ENCODE data around the gene SRC.

Gene SRC

GRCh38 chr20:37315452-37316110 lies 30.4 kb upstream of the SRC start:
- DNase-seq = no peak

DNA sequence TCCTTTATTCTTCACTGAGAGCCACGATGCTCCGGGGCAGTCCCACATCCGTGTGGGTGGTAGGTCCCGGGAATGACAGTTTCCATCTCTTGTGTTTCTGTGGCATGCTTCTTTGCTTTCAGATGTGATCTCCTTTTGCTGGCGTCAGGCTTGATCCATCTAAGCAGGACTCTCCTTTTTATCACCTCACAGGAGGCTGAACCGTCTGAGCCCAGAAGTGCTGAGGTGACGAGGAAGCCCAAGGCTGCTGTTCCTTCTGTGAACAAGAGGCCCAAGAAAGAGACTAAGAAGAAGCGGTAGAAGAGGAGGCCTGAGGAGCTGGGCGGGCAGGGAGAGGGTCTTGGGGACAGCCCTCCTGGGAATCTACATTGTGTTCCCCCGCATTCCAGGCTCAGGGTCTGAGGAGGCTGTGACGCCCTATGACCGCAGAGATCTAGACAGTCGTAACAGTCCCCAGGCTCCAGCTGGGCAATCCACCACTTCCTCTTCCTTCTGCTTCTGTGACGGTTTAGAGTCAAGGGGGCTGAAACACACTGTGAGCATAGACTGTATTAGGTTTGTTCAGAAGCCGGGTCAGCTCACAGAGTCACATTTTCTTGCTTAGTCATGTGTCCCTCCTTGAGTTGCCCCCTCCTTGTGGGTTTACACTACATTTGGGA lies 29.7 kb upstream of the SRC start:
- no peak for DNase-seq

GRCh38 chr20:37316775-37317170 lies 29.2 kb upstream of the SRC start:
- DNase-seq = no peak

- no peak for DNase-seq
These were observed 28.6 kb upstream of the SRC start for GRCh38 chr20:37317316-37317715.

GRCh38 chr20:37317994-37318640 lies 27.8 kb upstream of the SRC start:
- DNase-seq = no peak

DNA sequence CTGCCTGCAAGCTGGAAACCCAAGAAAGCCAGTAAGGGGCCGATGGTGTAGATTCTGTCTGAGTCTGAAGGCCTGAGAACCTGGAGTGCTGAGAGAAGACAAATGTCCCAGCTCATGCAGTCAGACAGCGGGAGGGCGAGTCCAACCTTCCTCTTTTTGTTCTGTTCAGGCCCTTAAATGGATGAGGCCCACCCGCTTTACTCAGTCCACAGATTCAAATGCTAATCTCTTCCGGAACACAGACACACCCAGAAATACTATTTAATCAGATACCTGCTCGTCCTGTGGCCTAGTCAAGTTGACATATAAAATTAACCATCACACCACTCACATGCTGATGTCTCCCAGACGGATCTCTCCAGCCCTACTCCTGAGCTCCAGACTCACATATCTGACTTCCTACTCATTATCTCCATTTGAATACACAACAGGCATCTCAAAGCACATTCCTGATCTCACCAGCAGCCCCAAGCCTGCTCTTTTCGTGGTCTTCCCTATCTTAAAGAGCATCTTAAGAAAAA lies 26.7 kb upstream of the SRC start:
- DNase-seq = no peak

DNA sequence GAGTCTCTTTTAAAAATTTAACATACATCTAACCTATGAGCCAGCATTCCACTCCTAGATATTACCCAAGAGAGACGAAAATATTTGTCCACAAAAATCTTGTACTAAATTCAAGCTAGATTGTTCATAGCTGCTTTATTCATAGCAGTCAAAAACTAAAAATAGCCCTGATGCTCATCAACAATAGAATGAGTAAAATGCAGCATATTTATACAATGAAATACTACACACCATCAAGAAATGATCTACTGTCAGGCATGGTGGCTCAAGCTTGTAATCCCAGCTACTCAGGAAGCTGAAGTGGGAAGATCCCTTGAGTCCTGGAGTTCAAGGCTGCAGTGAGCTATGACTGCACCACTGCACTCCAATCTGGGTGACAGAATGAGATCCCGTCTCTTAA lies 22.0 kb upstream of the SRC start:
- DNase-seq = no peak

GRCh38 chr20:37325206-37325605 lies 20.7 kb upstream of the SRC start:
- no peak for DNase-seq

GRCh38 chr20:37326666-37327065 lies 19.3 kb upstream of the SRC start:
- no peak for DNase-seq

DNA sequence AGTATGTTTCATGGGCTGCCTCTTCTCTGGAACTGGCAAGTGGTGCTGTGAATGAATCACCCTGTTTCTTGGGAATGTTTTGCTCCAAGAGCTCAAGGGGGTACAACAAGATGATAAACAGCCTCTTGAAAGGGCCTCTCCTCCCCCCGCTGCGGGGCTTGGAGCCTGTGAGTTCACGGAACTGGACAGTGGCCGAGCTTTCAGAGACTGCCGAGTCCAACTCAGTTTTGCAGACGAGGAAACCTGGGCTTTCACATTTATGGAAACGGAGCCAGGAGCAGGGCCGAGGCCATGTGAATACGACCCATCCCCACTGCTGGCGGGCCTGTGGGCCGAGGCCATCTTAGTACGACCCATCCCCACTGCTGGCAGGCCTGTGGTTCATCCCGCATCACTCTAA lies 18.2 kb upstream of the SRC start:
- DNase-seq = no peak

DNA sequence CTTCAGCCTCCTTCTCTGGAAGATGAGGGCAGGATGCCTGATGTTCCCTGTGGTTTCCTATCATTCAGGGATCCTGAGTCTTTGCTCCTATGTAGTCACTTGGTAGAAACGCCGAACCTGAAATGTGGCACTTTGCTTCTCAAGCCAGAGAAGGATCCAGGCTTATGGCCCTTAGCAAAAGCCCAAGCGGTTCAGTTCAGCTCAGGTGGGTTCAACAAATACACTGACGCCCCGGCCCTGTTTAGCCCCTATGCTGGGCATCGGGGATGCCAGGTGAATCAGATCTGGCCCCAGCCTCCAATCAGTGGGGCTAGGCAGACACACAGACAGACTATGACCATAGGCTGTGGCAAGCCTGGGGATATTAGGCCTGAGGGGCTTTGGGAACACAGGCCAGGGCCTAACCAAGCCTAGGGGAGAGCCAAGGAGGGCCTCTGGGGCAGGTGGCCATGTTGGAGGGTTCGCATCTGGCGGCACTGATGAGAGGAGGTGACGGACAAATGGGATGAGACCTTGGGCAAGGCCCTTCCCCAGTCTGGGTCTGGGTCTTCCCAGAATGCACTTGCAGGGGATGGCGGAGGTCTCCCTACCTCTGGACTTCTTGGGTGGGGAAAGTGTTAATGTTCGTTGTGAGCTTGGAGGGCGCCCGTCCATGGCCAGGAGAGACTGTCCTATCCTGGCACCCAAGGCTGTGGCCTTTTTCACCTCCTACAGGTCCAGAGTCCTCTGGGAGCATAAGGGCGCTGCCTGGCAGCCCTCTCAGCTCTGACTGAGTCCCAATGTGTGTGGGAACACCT lies 17.6 kb upstream of the SRC start:
- no peak for DNase-seq

GRCh38 chr20:37329481-37330165 lies 16.3 kb upstream of the SRC start:
- no peak for DNase-seq

GRCh38 chr20:37330316-37330715 lies 15.6 kb upstream of the SRC start:
- DNase-seq = no peak

GRCh38 chr20:37331060-37331857 lies 14.7 kb upstream of the SRC start:
- DNase-seq = no peak

- no peak for DNase-seq
These were observed 12.7 kb upstream of the SRC start for GRCh38 chr20:37333130-37333847.

- DNase-seq = no peak
These were observed 12.1 kb upstream of the SRC start for GRCh38 chr20:37333848-37334318.

DNA sequence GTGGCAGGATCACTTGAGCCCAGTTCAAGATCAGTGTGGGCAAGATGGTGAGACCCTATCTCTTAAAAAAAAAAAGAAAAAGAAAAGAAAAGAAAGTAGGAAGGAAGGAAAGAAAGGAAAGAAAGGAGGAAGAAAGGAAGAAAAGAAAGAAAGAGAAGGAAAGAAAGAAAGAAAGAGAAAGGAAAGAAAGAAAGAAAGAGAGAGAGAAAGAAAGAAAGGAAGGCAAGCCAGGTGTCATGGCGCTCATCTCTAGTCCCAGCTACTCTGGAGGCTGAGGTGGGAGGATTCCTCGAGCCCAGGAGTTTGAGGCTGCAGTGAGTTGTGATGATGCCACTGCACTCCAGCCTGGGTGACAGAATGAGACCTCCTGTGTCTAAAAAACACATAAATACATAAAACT lies 11.5 kb upstream of the SRC start:
- DNase-seq = no peak

DNA sequence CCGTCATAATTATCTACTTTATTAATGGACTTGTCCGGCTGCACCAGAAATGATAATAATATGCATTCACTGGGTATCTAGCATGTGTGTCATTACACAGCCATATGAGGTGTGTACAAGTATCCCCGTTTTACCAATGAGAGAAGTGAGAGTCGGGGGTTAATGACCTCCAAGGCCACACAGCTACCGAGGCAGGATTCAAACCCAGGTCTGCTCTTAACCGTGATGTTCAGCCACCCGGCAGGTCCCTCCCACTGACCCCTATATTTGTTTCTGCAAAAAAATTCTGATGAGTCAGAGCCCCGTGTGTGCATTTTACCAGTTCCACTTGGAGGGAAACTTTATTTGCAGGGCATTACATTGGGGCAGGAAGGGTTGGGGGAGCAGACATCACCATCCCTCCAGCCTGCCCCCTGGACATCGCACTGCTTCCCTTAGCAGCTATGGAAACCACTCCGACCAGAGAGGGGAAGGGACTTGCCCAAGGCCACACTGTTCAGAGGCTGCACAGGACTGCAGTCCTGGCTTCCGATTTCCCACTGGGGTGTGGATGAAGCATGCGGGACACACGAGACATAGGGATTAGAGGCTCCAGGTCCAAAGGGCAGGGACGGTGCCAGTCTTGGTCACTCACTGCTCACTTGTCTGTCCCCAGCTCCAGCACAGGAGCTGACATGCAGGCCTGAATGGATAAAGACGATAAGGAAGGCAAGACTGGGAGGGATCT lies 10.1 kb upstream of the SRC start:
- DNase-seq = no peak

DNA sequence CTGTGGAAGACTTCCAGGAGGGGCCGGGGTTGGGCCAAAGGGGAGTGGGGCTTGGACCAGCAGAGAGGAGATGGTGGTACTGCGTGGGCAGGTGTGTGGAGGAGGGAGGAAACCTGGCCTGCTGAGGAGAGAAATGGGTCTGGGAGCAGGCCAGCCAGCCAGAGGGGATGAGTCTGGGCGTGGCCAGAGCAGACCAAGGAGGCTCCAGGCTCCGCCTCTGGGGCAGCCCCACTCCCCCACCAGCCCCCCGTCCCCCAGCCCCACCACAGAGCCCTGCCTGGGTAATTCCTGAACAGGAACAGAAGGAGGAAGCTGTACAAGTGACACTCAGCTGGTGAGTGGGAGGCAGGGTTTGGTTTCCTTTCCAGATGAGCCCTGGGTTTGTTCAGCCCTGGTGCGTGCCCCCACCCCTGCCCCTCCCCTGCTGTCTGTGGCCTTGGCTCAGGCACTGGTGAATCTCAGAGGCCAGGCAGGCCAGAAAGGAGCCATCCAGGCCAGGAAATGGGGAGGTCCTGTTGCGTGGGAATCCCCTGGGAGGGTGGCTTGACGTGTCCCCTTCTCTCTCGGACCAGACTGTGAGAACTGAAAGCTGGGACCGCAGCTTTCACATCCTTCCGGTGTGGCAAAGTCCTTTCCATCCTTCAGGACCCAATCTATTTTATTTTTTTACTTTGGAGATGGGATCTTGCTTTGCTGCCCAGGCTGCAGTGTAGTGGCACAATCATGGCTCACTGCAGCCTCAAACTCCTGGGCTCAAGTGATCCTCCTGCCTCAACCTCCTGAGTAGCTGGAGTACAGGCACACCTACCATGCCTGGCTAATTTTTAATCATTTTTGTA lies 9.4 kb upstream of the SRC start:
- DNase-seq = no peak

Data from left hindlimb (tissue), 1 donor.